ENCODE measurements around the gene CYP2D6. TPM values are rescaled to one million over a fixed set of nuclear protein-coding genes. Genes with fewer than 3 reads are reported as not detected.
"Not testable (repeated sequence)": the region's sequence is repeated elsewhere in the genome, so short reads cannot be mapped to it uniquely, and the experiment has no call there.

CYP2D6 gene
- total RNA-seq, 6 donors from 2014 or later = 0.46 to 4.2 (median 1.9) TPM

DNA sequence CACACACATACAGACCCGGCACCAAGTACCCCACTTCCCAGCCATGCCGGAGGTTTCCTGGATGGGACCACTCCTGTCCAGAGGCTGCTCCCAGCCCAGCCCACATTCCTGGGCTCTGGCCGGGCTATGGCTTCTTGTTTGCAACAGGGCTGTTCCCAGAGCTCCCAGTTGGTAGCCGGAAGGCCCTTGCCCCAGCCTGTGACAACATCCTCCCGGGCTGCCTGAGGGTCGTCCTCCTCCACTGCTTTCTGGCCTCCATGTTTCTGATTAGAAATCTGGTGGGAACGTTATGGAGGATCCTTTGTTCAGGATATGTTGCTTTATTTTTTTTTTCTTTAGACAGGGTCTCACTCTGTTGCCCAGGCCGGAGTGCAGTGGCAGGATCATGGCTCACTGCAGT lies 952 bp upstream of the CYP2D6 start:
- Histone ChIP-seq H3K9me3 (no peaks in the 10 kb centered on the region), H3K27ac (no peak overlapping the region), H3K36me3 (no peaks in the 10 kb centered on the region), H3K27me3 (no peaks in the 10 kb centered on the region), H3K4me3 (no peak overlapping the region), H3K4me1 (peaks cover 0 to 5% (median 2%) of the 10 kb centered on the region in 4 donors)
- DNase-seq (no peak), ATAC-seq (ENCODE audit: low FRiP score in 2 of 2) (no peak)
- WGBS, 2 donors = 54 to 66% methylated on average over 8 of the region's 8 CpGs
- no peak for TF ChIP-seq POLR2AphosphoS5 (IDR thresholded peaks at IDR 0.05)
- TF ChIP-seq POLR2A (IDR thresholded peaks at IDR 0.05) = no peak

DNA sequence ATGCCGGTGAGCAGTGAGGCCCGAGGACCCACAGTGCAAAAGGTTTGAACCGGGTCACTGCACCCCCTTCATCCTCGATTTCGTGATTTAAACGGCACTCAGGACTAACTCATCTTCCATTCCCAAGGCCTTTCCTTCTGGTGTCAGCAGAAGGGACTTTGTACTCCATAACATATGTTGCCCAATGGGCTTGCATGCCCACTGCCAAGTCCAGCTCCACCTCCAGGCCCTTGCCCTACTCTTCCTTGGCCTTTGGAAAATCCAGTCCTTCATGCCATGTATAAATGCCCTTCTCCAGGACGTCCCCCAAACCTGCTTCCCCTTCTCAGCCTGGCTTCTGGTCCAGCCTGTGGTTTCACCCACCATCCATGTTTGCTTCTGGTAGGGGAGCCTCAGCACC lies 428 bp downstream of the CYP2D6 start:
- WGBS, 2 donors = 0 to 29% methylated on average over 1 of the region's 7 CpGs
- H3K36me3 ChIP-seq; H3K9me3 ChIP-seq; H3K4me3 ChIP-seq; DNase-seq; H3K4me1 ChIP-seq; ATAC-seq (ENCODE audit: low FRiP score in 2 of 2); H3K27me3 ChIP-seq; H3K27ac ChIP-seq: not testable (repeated sequence)

DNA sequence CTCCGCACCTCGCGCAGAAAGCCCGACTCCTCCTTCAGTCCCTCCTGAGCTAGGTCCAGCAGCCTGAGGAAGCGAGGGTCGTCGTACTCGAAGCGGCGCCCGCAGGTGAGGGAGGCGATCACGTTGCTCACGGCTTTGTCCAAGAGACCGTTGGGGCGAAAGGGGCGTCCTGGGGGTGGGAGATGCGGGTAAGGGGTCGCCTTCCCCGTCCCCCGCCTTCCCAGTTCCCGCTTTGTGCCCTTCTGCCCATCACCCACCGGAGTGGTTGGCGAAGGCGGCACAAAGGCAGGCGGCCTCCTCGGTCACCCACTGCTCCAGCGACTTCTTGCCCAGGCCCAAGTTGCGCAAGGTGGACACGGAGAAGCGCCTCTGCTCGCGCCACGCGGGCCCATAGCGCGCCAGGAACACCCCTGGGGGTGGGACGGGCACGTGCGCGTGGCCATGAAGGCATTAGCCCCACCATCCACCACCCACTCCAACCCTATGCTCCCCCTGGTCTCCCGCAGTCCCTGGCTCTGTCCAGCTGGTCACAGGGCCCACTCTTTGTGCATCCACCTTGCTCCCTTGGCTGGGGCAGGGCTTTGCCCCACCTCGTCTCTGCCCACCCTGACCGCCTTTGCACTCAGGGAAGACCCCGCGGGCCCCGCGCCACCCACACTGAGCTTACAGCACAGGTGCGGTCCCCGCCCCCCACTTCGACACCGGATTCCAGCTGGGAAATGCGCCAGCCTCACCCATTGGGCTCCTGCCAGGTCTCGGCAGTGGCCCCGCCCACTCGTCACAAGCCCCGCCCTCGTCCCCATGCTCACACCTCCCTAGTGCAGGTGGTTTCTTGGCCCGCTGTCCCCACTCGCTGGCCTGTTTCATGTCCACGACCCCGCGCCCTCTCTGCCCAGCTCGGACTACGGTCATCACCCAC lies 1.6 kb downstream of the CYP2D6 start:
- WGBS, 2 donors = 67 to 71% methylated on average over 60 to 64 of the region's 65 CpGs
- H3K4me1 ChIP-seq, H3K27me3 ChIP-seq, H3K9me3 ChIP-seq, H3K36me3 ChIP-seq, H3K27ac ChIP-seq: not testable (repeated sequence)
- DNase-seq = peak in 1 of 2 donors; percentile 88
- ATAC-seq (ENCODE audit: low FRiP score in 2 of 2) = peak in 1 of 2 donors; percentile 21
- H3K4me3 ChIP-seq = peak overlapping the region in 1 of 4 donors; percentile 22

DNA sequence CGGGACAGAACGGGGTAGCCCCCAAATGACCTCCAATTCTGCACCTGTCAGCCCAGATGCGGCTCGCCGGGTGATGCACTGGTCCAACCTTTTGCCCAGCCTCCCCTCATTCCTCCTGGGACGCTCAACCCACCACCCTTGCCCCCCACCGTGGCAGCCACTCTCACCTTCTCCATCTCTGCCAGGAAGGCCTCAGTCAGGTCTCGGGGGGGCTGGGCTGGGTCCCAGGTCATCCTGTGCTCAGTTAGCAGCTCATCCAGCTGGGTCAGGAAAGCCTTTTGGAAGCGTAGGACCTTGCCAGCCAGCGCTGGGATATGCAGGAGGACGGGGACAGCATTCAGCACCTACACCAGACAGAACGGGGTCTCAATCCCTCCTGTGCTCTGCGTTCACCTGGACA lies 2.6 kb downstream of the CYP2D6 start:
- H3K36me3 ChIP-seq; H3K27ac ChIP-seq; DNase-seq; H3K4me3 ChIP-seq; H3K4me1 ChIP-seq; H3K27me3 ChIP-seq; H3K9me3 ChIP-seq; ATAC-seq (ENCODE audit: low FRiP score in 2 of 2): not testable (repeated sequence)
- WGBS, 2 donors = 92 to 93% methylated on average over 11 to 13 of the region's 13 CpGs

DNA sequence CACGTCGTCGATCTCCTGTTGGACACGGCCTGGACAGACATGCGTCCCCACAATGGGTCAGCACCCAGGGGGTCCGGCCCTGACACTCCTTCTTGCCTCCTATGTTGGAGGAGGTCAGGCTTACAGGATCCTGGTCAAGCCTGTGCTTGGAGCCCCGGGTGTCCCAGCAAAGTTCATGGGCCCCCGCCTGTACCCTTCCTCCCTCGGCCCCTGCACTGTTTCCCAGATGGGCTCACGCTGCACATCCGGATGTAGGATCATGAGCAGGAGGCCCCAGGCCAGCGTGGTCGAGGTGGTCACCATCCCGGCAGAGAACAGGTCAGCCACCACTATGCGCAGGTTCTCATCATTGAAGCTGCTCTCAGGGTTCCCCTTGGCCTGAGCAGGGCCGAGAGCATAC lies 3.0 kb downstream of the CYP2D6 start:
- no peak for ATAC-seq (ENCODE audit: low FRiP score in 2 of 2)
- Histone ChIP-seq H3K9me3 (no peaks in the 10 kb centered on the region), H3K36me3 (no peaks in the 10 kb centered on the region), H3K27me3 (no peaks in the 10 kb centered on the region), H3K27ac (no peak overlapping the region), H3K4me1 (peaks cover 0 to 5% (median 2%) of the 10 kb centered on the region in 4 donors), H3K4me3 (no peak overlapping the region)
- DNase-seq = peak in 1 of 2 donors; percentile 55
- 88 to 98% methylated on average over 7 to 13 of the region's 16 CpGs for WGBS, 2 donors
- TF ChIP-seq POLR2A (IDR thresholded peaks at IDR 0.05) = no peak
- TF ChIP-seq EP300 (IDR thresholded peaks at IDR 0.05) = no peak
- TF ChIP-seq, protein P1, sequence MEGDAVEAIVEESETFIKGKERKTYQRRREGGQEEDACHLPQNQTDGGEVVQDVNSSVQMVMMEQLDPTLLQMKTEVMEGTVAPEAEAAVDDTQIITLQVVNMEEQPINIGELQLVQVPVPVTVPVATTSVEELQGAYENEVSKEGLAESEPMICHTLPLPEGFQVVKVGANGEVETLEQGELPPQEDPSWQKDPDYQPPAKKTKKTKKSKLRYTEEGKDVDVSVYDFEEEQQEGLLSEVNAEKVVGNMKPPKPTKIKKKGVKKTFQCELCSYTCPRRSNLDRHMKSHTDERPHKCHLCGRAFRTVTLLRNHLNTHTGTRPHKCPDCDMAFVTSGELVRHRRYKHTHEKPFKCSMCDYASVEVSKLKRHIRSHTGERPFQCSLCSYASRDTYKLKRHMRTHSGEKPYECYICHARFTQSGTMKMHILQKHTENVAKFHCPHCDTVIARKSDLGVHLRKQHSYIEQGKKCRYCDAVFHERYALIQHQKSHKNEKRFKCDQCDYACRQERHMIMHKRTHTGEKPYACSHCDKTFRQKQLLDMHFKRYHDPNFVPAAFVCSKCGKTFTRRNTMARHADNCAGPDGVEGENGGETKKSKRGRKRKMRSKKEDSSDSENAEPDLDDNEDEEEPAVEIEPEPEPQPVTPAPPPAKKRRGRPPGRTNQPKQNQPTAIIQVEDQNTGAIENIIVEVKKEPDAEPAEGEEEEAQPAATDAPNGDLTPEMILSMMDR (IDR thresholded peaks at IDR 0.05) = no peak
- no peak for TF ChIP-seq POLR2AphosphoS5 (IDR thresholded peaks at IDR 0.05)

DNA sequence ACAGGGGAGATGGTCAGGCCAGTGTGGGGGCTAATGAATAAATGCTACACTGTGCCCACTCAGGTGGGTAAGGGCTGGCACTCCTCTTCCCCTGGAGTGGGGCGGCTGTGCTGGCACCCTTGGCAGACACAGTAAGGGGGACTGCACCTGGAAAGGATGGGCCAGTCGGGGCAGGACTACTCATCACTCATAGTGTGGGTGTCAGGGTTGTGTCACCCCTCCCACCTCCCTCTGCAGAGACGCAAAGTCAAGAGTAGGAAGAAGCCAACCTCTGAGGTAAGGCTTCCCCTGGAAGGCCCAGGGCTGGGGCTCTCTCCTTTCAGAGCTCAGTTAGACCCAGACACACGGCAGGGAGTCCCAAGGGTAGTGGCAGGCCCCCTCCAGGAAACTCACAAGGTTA lies 7.1 kb downstream of the CYP2D6 start:
- not testable (repeated sequence) for H3K9me3 ChIP-seq

DNA sequence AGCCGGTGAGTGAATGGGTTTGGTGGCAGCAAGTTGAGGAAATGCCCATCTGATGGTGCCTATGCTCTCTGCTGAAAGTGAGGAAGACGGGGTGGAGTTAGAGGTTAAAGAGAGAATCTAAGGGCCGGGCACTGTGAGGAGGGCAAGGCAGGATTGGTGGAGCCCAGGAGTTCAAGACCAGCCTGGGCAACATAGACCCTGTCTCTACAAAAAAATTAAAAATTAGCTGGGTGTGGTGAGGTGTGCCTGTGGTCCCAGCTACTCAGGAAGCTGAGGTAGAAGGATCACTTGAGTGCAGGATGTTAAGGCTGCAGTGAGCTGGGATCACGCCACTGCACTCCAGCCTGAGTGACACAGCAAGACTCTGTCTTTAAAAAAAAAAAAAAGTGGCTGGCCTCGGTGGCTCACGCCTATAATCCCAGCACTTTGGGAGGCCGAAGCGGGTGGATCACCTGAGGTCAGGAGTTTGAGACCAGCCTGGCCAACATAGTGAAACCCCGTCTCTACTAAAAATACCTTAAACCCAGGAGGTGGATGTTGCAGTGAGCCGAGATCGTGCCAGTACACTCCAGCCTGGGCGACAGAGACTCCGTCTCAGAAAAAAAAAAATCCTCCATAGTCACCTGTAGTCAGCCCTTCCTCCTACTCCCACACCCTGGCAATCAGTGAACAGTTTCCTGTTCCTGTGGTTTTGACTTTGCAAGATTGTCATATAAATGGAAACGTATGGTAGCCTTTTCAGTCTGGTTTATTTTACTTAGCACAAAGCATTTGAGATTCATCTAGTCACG lies 10.2 kb downstream of the CYP2D6 start:
- peak overlapping the region in 1 of 4 donors; percentile 2 for H3K27ac ChIP-seq
- peaks cover 0 to 15% (median 7%) of the 10 kb centered on the region in 4 donors for H3K4me1 ChIP-seq
- not testable (repeated sequence) for H3K9me3 ChIP-seq; H3K36me3 ChIP-seq; ATAC-seq (ENCODE audit: low FRiP score in 2 of 2); H3K4me3 ChIP-seq; H3K27me3 ChIP-seq
- peak in 1 of 2 donors; percentile 65 for DNase-seq
- 39 to 59% methylated on average over 15 of the region's 15 CpGs for WGBS, 2 donors

More for the DNA sequence above, 7.1 kb downstream of the CYP2D6 start:
- not testable (repeated sequence) for H3K27me3 ChIP-seq; ATAC-seq (ENCODE audit: low FRiP score in 2 of 2); H3K4me3 ChIP-seq; H3K27ac ChIP-seq; H3K36me3 ChIP-seq; DNase-seq; H3K4me1 ChIP-seq
- WGBS, 2 donors = no CpG with 5 or more reads among the region's 4 CpGs
